DOHH2 (cell line): ENCODE measurements around the gene DNAJB7.

Source experiments
- H3F3A ChIP-seq: fragments of 200-600 bp; sonication (generic), shearing (Covaris generic); 2 replicates; pipeline ENCODE4 v1.6.0; 2016; ENCODE audit warnings: antibody characterized with exemption, mild to moderate bottlenecking; ENCODE audit not compliant: control insufficient read depth, insufficient read depth
- H3K27ac ChIP-seq: fragments of 200-600 bp; sonication (generic); 2 replicates; pipeline ENCODE4 v1.5.1; 2014; ENCODE audit warnings: low read depth, mild to moderate bottlenecking, low read length, moderate library complexity
- H3K27me3 ChIP-seq: fragments of 200-600 bp; sonication (generic); 2 replicates; pipeline ENCODE4 v1.6.1; 2014; ENCODE audit warnings: mild to moderate bottlenecking, low read length, mixed read lengths; ENCODE audit not compliant: control insufficient read depth
- H3K36me3 ChIP-seq: fragments of 200-600 bp; sonication (generic); 2 replicates; pipeline ENCODE4 v1.6.1; 2014; ENCODE audit warnings: mild to moderate bottlenecking, low read length, moderate library complexity, mixed read lengths; ENCODE audit not compliant: control insufficient read depth
- H3K4me1 ChIP-seq: fragments of 200-600 bp; sonication (generic); 2 replicates; pipeline ENCODE4 v1.6.1; 2014; ENCODE audit warnings: mild to moderate bottlenecking, low read length, mixed read lengths; ENCODE audit not compliant: control insufficient read depth
- H3K4me2 ChIP-seq: fragments of 200-600 bp; sonication (generic); 2 replicates; pipeline ENCODE4 v1.6.0; 2014; ENCODE audit warnings: mild to moderate bottlenecking, low read length, moderate library complexity
- H3K4me3 ChIP-seq: fragments of 200-600 bp; sonication (generic); 2 replicates; pipeline ENCODE4 v1.5.1; 2014; ENCODE audit warnings: mild to moderate bottlenecking, low read length, mixed read lengths
- H3K79me2 ChIP-seq: fragments of 200-600 bp; sonication (generic); 2 replicates; pipeline ENCODE4 v1.6.1; 2014; ENCODE audit warnings: mild to moderate bottlenecking, low read length, mixed read lengths; ENCODE audit not compliant: control insufficient read depth
- H3K9me2 ChIP-seq: fragments of 200-600 bp; sonication (generic); replicated peaks from 2 replicates; pipeline ENCODE4 v1.6.1; 2014; ENCODE audit warnings: mild to moderate bottlenecking, low read length, mixed read lengths; ENCODE audit not compliant: control insufficient read depth
- H3K9me3 ChIP-seq: fragments of 200-600 bp; sonication (generic); 2 replicates; pipeline ENCODE4 v1.6.1; 2014; ENCODE audit warnings: antibody characterized with exemption, low read length, mixed read lengths; ENCODE audit not compliant: control insufficient read depth, insufficient read depth
- H4K20me1 ChIP-seq: fragments of 200-600 bp; sonication (generic); 2 replicates; pipeline ENCODE4 v1.6.0; 2014; ENCODE audit warnings: low read depth, mild to moderate bottlenecking, antibody characterized with exemption, low read length, moderate library complexity; ENCODE audit not compliant: control insufficient read depth, insufficient read depth
- CTCF ChIP-seq: fragments of 200-600 bp; sonication (generic); IDR thresholded peaks from one replicate; pipeline ENCODE4 v1.5.1; 2014; ENCODE audit warnings: antibody characterized with exemption, mild to moderate bottlenecking, low read depth, low read length; ENCODE audit not compliant: poor library complexity, severe bottlenecking
- EZH2phosphoT487 ChIP-seq: fragments of 200-600 bp; sonication (generic); IDR thresholded peaks from 2 replicates; pipeline ENCODE4 v1.6.1; 2017; ENCODE audit warnings: borderline replicate concordance, mild to moderate bottlenecking, antibody characterized with exemption, low read length, moderate library complexity, mixed read lengths

The DNAJB7 gene

GRCh38 chr22:40855979-40856512 lies 5.9 kb downstream of the DNAJB7 start:
- H3K4me3 ChIP-seq, result peak overlapping the region; percentile 99
- H3K27me3 ChIP-seq, result no peaks in the 10 kb centered on the region
- TF ChIP-seq CTCF (no peak), EZH2phosphoT487 (no peak)
- H3K4me1 ChIP-seq, result peaks cover 44% of the 10 kb centered on the region
- peak overlapping the region; percentile 88 for H3K27ac ChIP-seq
- peak overlapping the region; percentile 75 for H3K4me2 ChIP-seq
- H3K9me3 ChIP-seq, result no peaks in the 10 kb centered on the region
- H3K36me3 ChIP-seq, result peaks cover 56% of the 10 kb centered on the region
- no peaks in the 10 kb centered on the region for H3K9me2 ChIP-seq
- H4K20me1 ChIP-seq, result peaks cover 16% of the 10 kb centered on the region; the same call in 1 of the 2 replicates
- peaks cover under 1% of the 10 kb centered on the region; the same call in 1 of the 2 replicates for H3F3A ChIP-seq
- H3K79me2 ChIP-seq, result peaks cover 95% of the 10 kb centered on the region

DNA sequence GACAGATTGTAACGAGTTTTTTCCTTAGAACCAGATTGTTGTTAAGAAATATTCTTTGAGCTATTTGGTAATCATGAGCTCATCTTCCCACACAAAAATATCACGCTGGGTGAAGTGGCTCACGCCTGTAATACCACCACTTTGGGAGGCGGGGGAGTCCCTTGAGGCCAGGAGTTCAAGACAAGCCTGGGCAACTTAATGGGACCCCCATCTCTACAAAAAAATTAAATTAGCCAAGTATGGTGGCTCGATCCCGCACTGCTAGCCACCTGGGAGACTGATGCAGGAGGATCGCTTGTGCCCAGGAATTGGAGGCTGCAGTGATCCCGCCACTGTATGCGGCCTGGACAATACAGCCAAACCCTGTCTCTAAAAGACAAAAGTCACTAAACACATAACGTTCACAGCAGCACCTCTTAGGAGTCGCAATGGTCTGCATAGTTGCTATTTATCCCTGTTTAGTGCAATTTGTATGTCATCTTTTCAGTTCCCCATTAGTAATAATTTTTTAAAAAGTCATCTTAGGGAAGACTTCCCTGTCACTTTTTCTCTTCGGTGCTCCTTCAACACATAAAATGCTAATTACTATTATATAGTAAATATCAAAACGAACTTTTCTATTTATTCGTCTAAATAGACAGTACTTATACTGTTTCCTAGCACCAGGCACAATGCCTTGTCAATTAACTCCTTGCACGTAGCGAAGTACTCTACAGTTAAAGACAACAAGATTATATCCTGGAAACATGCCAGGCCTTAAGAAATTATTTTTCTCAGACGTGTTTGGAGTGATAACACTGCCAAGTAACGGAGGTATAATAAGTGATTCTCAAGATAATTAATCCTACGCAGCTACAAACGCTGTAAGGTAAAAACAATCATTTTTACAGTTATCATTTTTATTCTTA lies 6.6 kb downstream of the DNAJB7 start:
- Histone ChIP-seq H3F3A (no peaks in the 10 kb centered on the region), H3K36me3 (peaks cover 56% of the 10 kb centered on the region), H3K4me3 (peak overlapping the region; percentile 99), H3K79me2 (peaks cover 95% of the 10 kb centered on the region), H3K9me3 (no peaks in the 10 kb centered on the region), H3K27ac (peak overlapping the region; percentile 88), H4K20me1 (peaks cover 16% of the 10 kb centered on the region; the same call in 1 of the 2 replicates), H3K4me2 (peak overlapping the region; percentile 75), H3K27me3 (no peaks in the 10 kb centered on the region), H3K9me2 (no peaks in the 10 kb centered on the region), H3K4me1 (peaks cover 44% of the 10 kb centered on the region)
- TF ChIP-seq CTCF (no peak), EZH2phosphoT487 (no peak)

- Histone ChIP-seq H3K9me3 (no peaks in the 10 kb centered on the region), H3K36me3 (peaks cover 66% of the 10 kb centered on the region), H3K4me3 (peak overlapping the region; percentile 99), H3K4me2 (peak overlapping the region; percentile 75), H3K4me1 (peaks cover 42% of the 10 kb centered on the region), H3F3A (no peaks in the 10 kb centered on the region), H3K27me3 (no peaks in the 10 kb centered on the region), H3K27ac (no peak overlapping the region), H4K20me1 (peaks cover 16% of the 10 kb centered on the region; the same call in 1 of the 2 replicates), H3K79me2 (peaks cover 93% of the 10 kb centered on the region), H3K9me2 (no peaks in the 10 kb centered on the region)
- TF ChIP-seq CTCF (no peak), EZH2phosphoT487 (no peak)
Measured at GRCh38 chr22:40853961-40854360, 8.0 kb downstream of the DNAJB7 start.
